ENCODE data around the gene POC1A. TPM values are rescaled to one million over a fixed set of nuclear protein-coding genes. Genes with fewer than 3 reads are reported as not detected.

The POC1A gene
- total and polyA plus RNA-seq, 2 experiments from 2014 or later = 19.1 to 26.7 TPM

GRCh38 chr3:52122491-52122890 lies 31.7 kb downstream of the POC1A start (continued):
- no peak for TF ChIP-seq ZNF462 (CRISPR knock-in tag; IDR thresholded peaks at IDR 0.05)
- TF ChIP-seq, protein P1, sequence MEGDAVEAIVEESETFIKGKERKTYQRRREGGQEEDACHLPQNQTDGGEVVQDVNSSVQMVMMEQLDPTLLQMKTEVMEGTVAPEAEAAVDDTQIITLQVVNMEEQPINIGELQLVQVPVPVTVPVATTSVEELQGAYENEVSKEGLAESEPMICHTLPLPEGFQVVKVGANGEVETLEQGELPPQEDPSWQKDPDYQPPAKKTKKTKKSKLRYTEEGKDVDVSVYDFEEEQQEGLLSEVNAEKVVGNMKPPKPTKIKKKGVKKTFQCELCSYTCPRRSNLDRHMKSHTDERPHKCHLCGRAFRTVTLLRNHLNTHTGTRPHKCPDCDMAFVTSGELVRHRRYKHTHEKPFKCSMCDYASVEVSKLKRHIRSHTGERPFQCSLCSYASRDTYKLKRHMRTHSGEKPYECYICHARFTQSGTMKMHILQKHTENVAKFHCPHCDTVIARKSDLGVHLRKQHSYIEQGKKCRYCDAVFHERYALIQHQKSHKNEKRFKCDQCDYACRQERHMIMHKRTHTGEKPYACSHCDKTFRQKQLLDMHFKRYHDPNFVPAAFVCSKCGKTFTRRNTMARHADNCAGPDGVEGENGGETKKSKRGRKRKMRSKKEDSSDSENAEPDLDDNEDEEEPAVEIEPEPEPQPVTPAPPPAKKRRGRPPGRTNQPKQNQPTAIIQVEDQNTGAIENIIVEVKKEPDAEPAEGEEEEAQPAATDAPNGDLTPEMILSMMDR (conservative IDR thresholded peaks at IDR 0.05; ENCODE audit: low read depth in 2 of 2) = no peak
- no peak for TF ChIP-seq CREB1 (CRISPR knock-in tag; IDR thresholded peaks at IDR 0.05; ENCODE audit: low read depth)
- TF ChIP-seq POLR2AphosphoS5 (IDR thresholded peaks at IDR 0.05; ENCODE audit: low read depth) = no peak
- TF ChIP-seq NANOG (IDR thresholded peaks at IDR 0.05; ENCODE audit: borderline replicate concordance) = no peak
- TF ChIP-seq, protein P2, sequence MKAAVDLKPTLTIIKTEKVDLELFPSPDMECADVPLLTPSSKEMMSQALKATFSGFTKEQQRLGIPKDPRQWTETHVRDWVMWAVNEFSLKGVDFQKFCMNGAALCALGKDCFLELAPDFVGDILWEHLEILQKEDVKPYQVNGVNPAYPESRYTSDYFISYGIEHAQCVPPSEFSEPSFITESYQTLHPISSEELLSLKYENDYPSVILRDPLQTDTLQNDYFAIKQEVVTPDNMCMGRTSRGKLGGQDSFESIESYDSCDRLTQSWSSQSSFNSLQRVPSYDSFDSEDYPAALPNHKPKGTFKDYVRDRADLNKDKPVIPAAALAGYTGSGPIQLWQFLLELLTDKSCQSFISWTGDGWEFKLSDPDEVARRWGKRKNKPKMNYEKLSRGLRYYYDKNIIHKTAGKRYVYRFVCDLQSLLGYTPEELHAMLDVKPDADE (IDR thresholded peaks at IDR 0.05) = no peak
- no peak for TF ChIP-seq EZH2 (IDR thresholded peaks at IDR 0.05; ENCODE audit: low read depth, unreplicated experiment)
- TF ChIP-seq EZH2phosphoT487 (IDR thresholded peaks at IDR 0.05; ENCODE audit: unreplicated experiment) = no peak
- no peak for TF ChIP-seq ZNF331 (CRISPR knock-in tag; IDR thresholded peaks at IDR 0.05; ENCODE audit: low read depth)

Data from GM23338 (cell line).